Adrenal gland (tissue), 12 donors: ENCODE data around the gene CENPT. TPM values are rescaled to one million over a fixed set of nuclear protein-coding genes. Genes with fewer than 3 reads are reported as not detected.

Source experiments
- DNase-seq, 7 donors: peaks; one replicate each; pipeline ENCODE4 v3.0.0-alpha.2; 2019 to 2020
- H3K27ac ChIP-seq, 5 donors: fragments of 200-600 bp; sonication (generic) in 4 of 5; 1 replicate in 3 of 5; 2 replicates in 2 of 5; pipeline versions ENCODE4 v1.5.1 to v1.8.0; 2016 to 2020; ENCODE audit warnings: mild to moderate bottlenecking in 1 of 5
- H3K27me3 ChIP-seq: fragments of 200-600 bp; 2 replicates; pipeline ENCODE4 v1.8.0; 2021
- H3K36me3 ChIP-seq, 2 donors: fragments of 200-600 bp; replicated peaks in 1 of 2; 1 replicate in 1 of 2; 2 replicates in 1 of 2; pipeline versions ENCODE4 v1.5.1 to v1.8.0; 2018 to 2022
- H3K4me1 ChIP-seq, 2 donors: fragments of 200-600 bp; replicated peaks in 1 of 2; 1 replicate in 1 of 2; 2 replicates in 1 of 2; pipeline versions ENCODE4 v1.5.1 to v1.8.0; 2018 to 2021
- H3K4me3 ChIP-seq, 4 donors: fragments of 200-600 bp; sonication (generic) in 3 of 4; one replicate each; pipeline ENCODE4 v1.5.1; 2016 to 2018
- H3K9me3 ChIP-seq, 3 donors: fragments of 200-600 bp; sonication (generic) in 1 of 3; replicated peaks in 1 of 3; 1 replicate in 2 of 3; 2 replicates in 1 of 3; pipeline versions ENCODE4 v1.5.1 to v1.8.0; 2016 to 2021
- POLR2A ChIP-seq, 2 donors: fragments of 450-650 bp; IDR thresholded peaks; one replicate each; pipeline ENCODE4 v1.6.1; 2017; ENCODE audit warnings: antibody characterized with exemption in 2 of 2, mild to moderate bottlenecking in 2 of 2, moderate library complexity in 1 of 2
- WGBS, 4 donors: extraction: QIAGEN DNeasy Blood & Tissue Kit in 2 of 4; methylation state at CpG; one replicate each; pipeline versions ENCODE4 v1.1.5 to v1.1.7; 2013 to 2017; 5-methylcytosine and 5-hydroxymethylcytosine counted together
- intact Hi-C, 2 donors: fragments of 100-400 bp; cut with DNase I; formaldehyde crosslinking; loops; one replicate each; pipeline versions ENCODE4 v1.14.1 to v1.15.0; 2022 to 2023
- polyA plus RNA-seq, 3 donors: library from polyadenylated mRNA; stranded (reverse); fragments of 200-250 nt in 2 of 3; fragments of 350-450 nt in 1 of 3; fragmentation: Illumina TruSeq in 1 of 3; extraction: RNeasy Lipid Tissue Mini Kit (QIAGEN cat#74804) in 1 of 3; gene quantifications; one replicate each; pipeline ENCODE4 v1.2.3, GENCODE V29; 2013 to 2014
- small RNA-seq, 2 donors: library from RNA; depleted of rRNA; stranded (forward); fragments of <200 nt; gene quantifications; one replicate each; pipeline ENCODE3, GENCODE V24; 2016
- total RNA-seq, 9 donors: library from RNA; depleted of rRNA in 4 of 9; stranded (reverse); fragments of >200 nt in 4 of 9; fragments of 120-200 nt in 1 of 9; fragmentation: NEBNext Ultra II Directional in 1 of 9; extraction: Animal tissue kit (Norgen Biotek cat#: 25700) in 1 of 9; gene quantifications; one replicate each; pipeline versions ENCODE4 v1.1.0 to v1.2.4, GENCODE V29; 2013 to 2023
- TF ChIP-seq, protein P1 (sequence below), 6 experiments: fragments of 450-650 bp in 4 of 6; fragments of 200-600 bp in 2 of 6; sonication (generic) in 1 of 6; IDR thresholded peaks; 1 replicate in 5 of 6; 2 replicates in 1 of 6; pipeline versions ENCODE4 v1.5.1 to v1.8.0; 2016 to 2021; ENCODE audit warnings: antibody characterized with exemption in 6 of 6, mild to moderate bottlenecking in 2 of 6, moderate library complexity in 1 of 6
- donor health status: healthy with polysubstance abuse.
- donor health status: Bipolar disorder and iron deficiency.
- donor health status: DM: yes; HTN: yes; CAD: no.
- donor health status: DM: no; HTN: no; CAD: no.
- donor health status: DM: no; HTN: no; CAD: no.
- donor health status: DM: yes; HTN: yes; CAD: no.

CENPT gene
- total and polyA plus RNA-seq, 12 donors: 15.8 to 250 (median 38.8) TPM

- H3K9me3 ChIP-seq: no peaks in the 10 kb centered on the region
- H3K36me3 ChIP-seq: no peaks in the 10 kb centered on the region
- intact Hi-C loops: no loop called here
- WGBS, 4 donors: 70 to 96% (median 86%) methylated on average over 5 of the region's 5 CpGs
- no peak overlapping the region for H3K27ac ChIP-seq
- no peaks in the 10 kb centered on the region for H3K27me3 ChIP-seq
- peaks cover 4 to 18% of the 10 kb centered on the region in 2 donors for H3K4me1 ChIP-seq
- no peak for DNase-seq
- no peak for TF ChIP-seq POLR2A (IDR thresholded peaks at IDR 0.05)
- TF ChIP-seq, protein P1, sequence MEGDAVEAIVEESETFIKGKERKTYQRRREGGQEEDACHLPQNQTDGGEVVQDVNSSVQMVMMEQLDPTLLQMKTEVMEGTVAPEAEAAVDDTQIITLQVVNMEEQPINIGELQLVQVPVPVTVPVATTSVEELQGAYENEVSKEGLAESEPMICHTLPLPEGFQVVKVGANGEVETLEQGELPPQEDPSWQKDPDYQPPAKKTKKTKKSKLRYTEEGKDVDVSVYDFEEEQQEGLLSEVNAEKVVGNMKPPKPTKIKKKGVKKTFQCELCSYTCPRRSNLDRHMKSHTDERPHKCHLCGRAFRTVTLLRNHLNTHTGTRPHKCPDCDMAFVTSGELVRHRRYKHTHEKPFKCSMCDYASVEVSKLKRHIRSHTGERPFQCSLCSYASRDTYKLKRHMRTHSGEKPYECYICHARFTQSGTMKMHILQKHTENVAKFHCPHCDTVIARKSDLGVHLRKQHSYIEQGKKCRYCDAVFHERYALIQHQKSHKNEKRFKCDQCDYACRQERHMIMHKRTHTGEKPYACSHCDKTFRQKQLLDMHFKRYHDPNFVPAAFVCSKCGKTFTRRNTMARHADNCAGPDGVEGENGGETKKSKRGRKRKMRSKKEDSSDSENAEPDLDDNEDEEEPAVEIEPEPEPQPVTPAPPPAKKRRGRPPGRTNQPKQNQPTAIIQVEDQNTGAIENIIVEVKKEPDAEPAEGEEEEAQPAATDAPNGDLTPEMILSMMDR (IDR thresholded peaks at IDR 0.05): no peak
- H3K4me3 ChIP-seq: no peak overlapping the region
These were observed 66.0 kb downstream of the CENPT start for GRCh38 chr16:67781565-67781921.

GRCh38 chr16:67780847-67781564 is 66.5 kb downstream of the CENPT start:
- DNase-seq: no peak
- Histone ChIP-seq H3K4me1 (peaks cover 4 to 18% of the 10 kb centered on the region in 2 donors), H3K36me3 (no peaks in the 10 kb centered on the region), H3K27ac (no peak overlapping the region), H3K27me3 (no peaks in the 10 kb centered on the region), H3K4me3 (no peak overlapping the region), H3K9me3 (no peaks in the 10 kb centered on the region)
- intact Hi-C loops: no loop called here
- WGBS, 4 donors: 91 to 96% (median 93%) methylated on average over 6 to 7 of the region's 7 CpGs
- no peak for TF ChIP-seq POLR2A (IDR thresholded peaks at IDR 0.05)
- TF ChIP-seq, protein P1 (IDR thresholded peaks at IDR 0.05): no peak

GRCh38 chr16:67779256-67780014 is 68.1 kb downstream of the CENPT start:
- Histone ChIP-seq H3K27ac (peak overlapping the region in 1 of 5 donors; percentile 10), H3K4me3 (no peak overlapping the region), H3K4me1 (peaks cover 8 to 22% of the 10 kb centered on the region in 2 donors), H3K27me3 (no peaks in the 10 kb centered on the region), H3K36me3 (no peaks in the 10 kb centered on the region), H3K9me3 (no peaks in the 10 kb centered on the region)
- TF ChIP-seq POLR2A (IDR thresholded peaks at IDR 0.05): no peak
- TF ChIP-seq, protein P1 (IDR thresholded peaks at IDR 0.05): no peak
- peak in 1 of 7 donors; percentile 22 for DNase-seq
- WGBS, 4 donors: 49 to 66% (median 55%) methylated on average over 5 of the region's 5 CpGs
- intact Hi-C loops: no loop called here

Small RNAs within 50 kb of the gene (small RNA-seq; reads per million reads assigned to genes)
- gene AC040162.2: 0 reads per million in 2 donors
- 0 reads per million in 2 donors for gene NRN1L

Other genes with a start within 250 kb of the CENPT start
- 1 to 10 TPM in 5 of 9 donors, under 1 TPM in 4; 0.24 to 2.5 (median 1.0) TPM for gene CARMIL2, start 202.5 kb downstream of the CENPT start, total RNA-seq
- 10 to 100 TPM in 1 of 3 donors, 1 to 10 TPM in 1, under 1 TPM in 1; 0.35 to 18.5 (median 4.1) TPM for gene CARMIL2, start 202.5 kb downstream of the CENPT start, polyA plus RNA-seq
- gene ACD, start 187.4 kb downstream of the CENPT start, total RNA-seq: 10 to 100 TPM in 8 of 9 donors, 1 to 10 TPM in 1; 9.2 to 47.0 (median 18.7) TPM
- gene ACD, start 187.4 kb downstream of the CENPT start, polyA plus RNA-seq: 10 to 100 TPM in 2 of 3 donors, 1 to 10 TPM in 1; 7.3 to 26.5 (median 24.3) TPM
- 10 to 100 TPM in 4 of 9 donors, 1 to 10 TPM in 5; 1.9 to 49.1 (median 9.3) TPM for gene PARD6A, start 186.7 kb downstream of the CENPT start, total RNA-seq
- gene PARD6A, start 186.7 kb downstream of the CENPT start, polyA plus RNA-seq: 1 to 10 TPM; 1.5 to 9.3 (median 6.7) TPM
- 10 to 100 TPM in 8 of 9 donors, 1 to 10 TPM in 1; 8.8 to 69.8 (median 18.1) TPM for gene ENKD1, start 180.9 kb downstream of the CENPT start, total RNA-seq
- gene ENKD1, start 180.9 kb downstream of the CENPT start, polyA plus RNA-seq: 100 to 1,000 TPM in 1 of 3 donors, 10 to 100 TPM in 1, 1 to 10 TPM in 1; 3.0 to 113 (median 72.5) TPM
- 10 to 100 TPM in 4 of 9 donors, 1 to 10 TPM in 5; 4.1 to 17.9 (median 7.8) TPM for gene C16orf86, start 180.9 kb downstream of the CENPT start, total RNA-seq
- gene C16orf86, start 180.9 kb downstream of the CENPT start, polyA plus RNA-seq: 10 to 100 TPM in 1 of 3 donors, 1 to 10 TPM in 1, under 1 TPM in 1; 0.57 to 14.4 (median 8.2) TPM
- 10 to 100 TPM; 14.2 to 43.5 (median 17.8) TPM for gene GFOD2, start 128.4 kb downstream of the CENPT start, total RNA-seq
- 10 to 100 TPM; 16.0 to 16.7 (median 16.7) TPM for gene GFOD2, start 128.4 kb downstream of the CENPT start, polyA plus RNA-seq
- gene RANBP10, start 41.1 kb downstream of the CENPT start, total RNA-seq: 10 to 100 TPM in 7 of 9 donors, 1 to 10 TPM in 2; 9.4 to 74.1 (median 23.1) TPM
- gene RANBP10, start 41.1 kb downstream of the CENPT start, polyA plus RNA-seq: 10 to 100 TPM; 19.1 to 45.8 (median 20.1) TPM
- 1 to 10 TPM in 8 of 9 donors, under 1 TPM in 1; 0.72 to 3.6 (median 2.1) TPM for gene TSNAXIP1, start 40.8 kb downstream of the CENPT start, total RNA-seq
- gene TSNAXIP1, start 40.8 kb downstream of the CENPT start, polyA plus RNA-seq: 10 to 100 TPM in 2 of 3 donors, 1 to 10 TPM in 1; 2.2 to 18.7 (median 15.7) TPM
- 10 to 100 TPM; 19.9 to 85.6 (median 34.3) TPM for gene THAP11, start 5.4 kb downstream of the CENPT start, total RNA-seq
- gene THAP11, start 5.4 kb downstream of the CENPT start, polyA plus RNA-seq: 1 to 10 TPM; 8.4 to 8.6 (median 8.5) TPM
- 100 to 1,000 TPM in 2 of 9 donors, 10 to 100 TPM in 7; 30.0 to 201 (median 79.5) TPM for gene NUTF2, start 760 bp downstream of the CENPT start, total RNA-seq
- 100 to 1,000 TPM; 131 to 170 (median 134) TPM for gene NUTF2, start 760 bp downstream of the CENPT start, polyA plus RNA-seq
- 10 to 100 TPM; 34.0 to 70.8 (median 48.8) TPM for gene EDC4, start 25.4 kb upstream of the CENPT start, total RNA-seq
- gene EDC4, start 25.4 kb upstream of the CENPT start, polyA plus RNA-seq: 100 to 1,000 TPM in 1 of 3 donors, 10 to 100 TPM in 2; 57.8 to 115 (median 73.3) TPM
- 10 to 100 TPM in 1 of 9 donors, 1 to 10 TPM in 2, under 1 TPM in 4, not detected in 2; 0.72 to 28.2 (median 0.92) TPM for gene NRN1L, start 37.2 kb upstream of the CENPT start, total RNA-seq
- 1 to 10 TPM in 2 of 3 donors, under 1 TPM in 1; 0.99 to 6.8 (median 2.5) TPM for gene NRN1L, start 37.2 kb upstream of the CENPT start, polyA plus RNA-seq
- gene PSKH1, start 45.6 kb upstream of the CENPT start, total RNA-seq: 10 to 100 TPM; 19.9 to 43.7 (median 26.3) TPM
- gene PSKH1, start 45.6 kb upstream of the CENPT start, polyA plus RNA-seq: 10 to 100 TPM in 2 of 3 donors, 1 to 10 TPM in 1; 9.5 to 18.2 (median 15.4) TPM
- gene CTRL, start 84.2 kb upstream of the CENPT start, total RNA-seq: 1 to 10 TPM in 4 of 9 donors, under 1 TPM in 4, not detected in 1; 0.26 to 2.2 (median 1.0) TPM
- 1 to 10 TPM in 2 of 3 donors, under 1 TPM in 1; 0.09 to 4.6 (median 3.2) TPM for gene CTRL, start 84.2 kb upstream of the CENPT start, polyA plus RNA-seq
- gene PSMB10, start 89.2 kb upstream of the CENPT start, total RNA-seq: 10 to 100 TPM; 42.0 to 71.9 (median 61.0) TPM
- 100 to 1,000 TPM in 2 of 3 donors, 10 to 100 TPM in 1; 12.6 to 315 (median 305) TPM for gene PSMB10, start 89.2 kb upstream of the CENPT start, polyA plus RNA-seq
- 10 to 100 TPM in 4 of 9 donors, 1 to 10 TPM in 5; 4.1 to 27.6 (median 9.4) TPM for gene LCAT, start 96.4 kb upstream of the CENPT start, total RNA-seq
- 100 to 1,000 TPM in 1 of 3 donors, 10 to 100 TPM in 1, 1 to 10 TPM in 1; 3.0 to 240 (median 91.1) TPM for gene LCAT, start 96.4 kb upstream of the CENPT start, polyA plus RNA-seq
- 100 to 1,000 TPM in 1 of 9 donors, 10 to 100 TPM in 8; 15.4 to 101 (median 72.9) TPM for gene SLC12A4, start 120.9 kb upstream of the CENPT start, total RNA-seq
- 100 to 1,000 TPM in 1 of 3 donors, 10 to 100 TPM in 2; 39.6 to 111 (median 47.0) TPM for gene SLC12A4, start 120.9 kb upstream of the CENPT start, polyA plus RNA-seq
- under 1 TPM in 1 of 9 donors, not detected in 8; 0.11 TPM for gene DPEP3, start 132.8 kb upstream of the CENPT start, total RNA-seq
- gene DPEP3, start 132.8 kb upstream of the CENPT start, polyA plus RNA-seq: under 1 TPM; 0.07 to 0.32 (median 0.11) TPM
- gene DPEP2, start 151.8 kb upstream of the CENPT start, total RNA-seq: 1 to 10 TPM in 6 of 9 donors, under 1 TPM in 3; 0.35 to 2.0 (median 1.5) TPM
- 1 to 10 TPM in 2 of 3 donors, under 1 TPM in 1; 0.27 to 8.4 (median 1.2) TPM for gene DPEP2, start 151.8 kb upstream of the CENPT start, polyA plus RNA-seq
- not detected for gene DPEP2NB, start 168.2 kb upstream of the CENPT start, total RNA-seq
- gene DPEP2NB, start 168.2 kb upstream of the CENPT start, polyA plus RNA-seq: not detected
- gene DDX28, start 175.5 kb upstream of the CENPT start, total RNA-seq: 10 to 100 TPM in 7 of 9 donors, 1 to 10 TPM in 2; 6.4 to 18.4 (median 13.7) TPM
- 10 to 100 TPM in 1 of 3 donors, 1 to 10 TPM in 2; 6.8 to 13.0 (median 9.1) TPM for gene DDX28, start 175.5 kb upstream of the CENPT start, polyA plus RNA-seq
- gene DUS2, start 175.6 kb upstream of the CENPT start, total RNA-seq: 10 to 100 TPM in 6 of 9 donors, 1 to 10 TPM in 3; 6.3 to 25.3 (median 13.1) TPM
- 10 to 100 TPM in 2 of 3 donors, 1 to 10 TPM in 1; 7.1 to 13.2 (median 10.1) TPM for gene DUS2, start 175.6 kb upstream of the CENPT start, polyA plus RNA-seq
- gene NFATC3, start 237.7 kb upstream of the CENPT start, total RNA-seq: 10 to 100 TPM; 26.6 to 81.2 (median 36.2) TPM
- 10 to 100 TPM in 2 of 3 donors, 1 to 10 TPM in 1; 6.6 to 20.3 (median 11.6) TPM for gene NFATC3, start 237.7 kb upstream of the CENPT start, polyA plus RNA-seq